Natural killer cell (primary cell): ENCODE data around the gene POLR3E. TPM values are rescaled to one million over a fixed set of nuclear protein-coding genes. Genes with fewer than 3 reads are reported as not detected.

Source experiments
- ATAC-seq, 3 donors: fragments of 150-1000 bp in 2 of 3; fragments of 200-7000 bp in 1 of 3; cut with Tn5 transposase; 1 replicate in 1 of 3; 2 replicates in 2 of 3; pipeline ENCODE4 v1.10.0; 2021; ENCODE audit warnings: mild to moderate bottlenecking in 2 of 3, moderate library complexity in 2 of 3
- DNase-seq, 2 donors: peaks; one replicate each; pipeline versions ENCODE4 v3.0.0 to v3.0.0-alpha.2; 2013 to 2021; ENCODE audit warnings: mixed read lengths in 1 of 2
- H3K27ac ChIP-seq: one replicate; pipeline ENCODE4 v1.5.1; 2013; ENCODE audit warnings: mild to moderate bottlenecking, low read length
- H3K27me3 ChIP-seq: one replicate; pipeline ENCODE4 v1.6.1; 2013; ENCODE audit warnings: low read length; ENCODE audit not compliant: control insufficient read depth, insufficient read depth
- H3K36me3 ChIP-seq: one replicate; pipeline ENCODE4 v1.6.1; 2013; ENCODE audit warnings: low read length; ENCODE audit not compliant: control insufficient read depth, insufficient read depth
- H3K4me1 ChIP-seq: one replicate; pipeline ENCODE4 v1.6.1; 2013; ENCODE audit warnings: low read length; ENCODE audit not compliant: control insufficient read depth, insufficient read depth
- H3K4me3 ChIP-seq: one replicate; pipeline ENCODE4 v1.5.1; 2013; ENCODE audit warnings: low read length
- H3K9me3 ChIP-seq: one replicate; pipeline ENCODE4 v1.6.1; 2013; ENCODE audit warnings: low read length; ENCODE audit not compliant: control insufficient read depth, insufficient read depth
- H3K27ac Mint-ChIP-seq, 2 donors: one replicate each; pipeline ENCODE4 v1.8.0; 2022; ENCODE audit warnings: mild to moderate bottlenecking in 2 of 2, mixed read lengths in 2 of 2, moderate library complexity in 1 of 2
- H3K27me3 Mint-ChIP-seq, 2 donors: one replicate each; pipeline ENCODE4 v1.8.0; 2022; ENCODE audit warnings: low read depth in 2 of 2, mixed read lengths in 2 of 2
- H3K36me3 Mint-ChIP-seq: one replicate; pipeline ENCODE4 v1.8.0; 2022; ENCODE audit warnings: mixed read lengths
- H3K4me1 Mint-ChIP-seq, 2 donors: one replicate each; pipeline ENCODE4 v1.8.0; 2022; ENCODE audit warnings: mixed read lengths in 2 of 2
- H3K4me3 Mint-ChIP-seq: one replicate; pipeline ENCODE4 v1.8.0; 2022; ENCODE audit warnings: mild to moderate bottlenecking, moderate library complexity, mixed read lengths
- H3K9me3 Mint-ChIP-seq, 2 donors: one replicate each; pipeline ENCODE4 v1.8.0; 2022; ENCODE audit warnings: mixed read lengths in 2 of 2
- WGBS: methylation state at CpG from one replicate; pipeline ENCODE4 v1.1.7; 2013; ENCODE audit warnings: missing lambda C conversion rate; ENCODE audit not compliant: insufficient coverage; 5-methylcytosine and 5-hydroxymethylcytosine counted together
- intact Hi-C: fragments of 100-400 bp; cut with micrococcal nuclease; formaldehyde crosslinking; loops from one replicate; pipeline ENCODE4 v1.14.2; 2022
- total RNA-seq, 4 donors: library from RNA; stranded (reverse); fragments of 120-200 nt in 1 of 4; gene quantifications; one replicate each; pipeline versions ENCODE4 v1.2.3 to v1.2.4, GENCODE V29; 2013 to 2022
- TF ChIP-seq, protein P1 (sequence below): fragments of 200-600 bp; IDR thresholded peaks from one replicate; pipeline ENCODE4 v1.8.0; 2022; ENCODE audit warnings: antibody characterized with exemption

POLR3E gene
- total RNA-seq, 3 donors from 2014 or later (not counting 1 experiment from before 2014, with no cell fraction given): 95.0 to 116 (median 104) TPM

GRCh38 chr16:22352723-22353122, 55.5 kb downstream of the POLR3E start:
- H3K4me1 Mint-ChIP-seq: peaks cover 10 to 12% of the 10 kb centered on the region in 2 donors
- no peak overlapping the region for H3K4me3 ChIP-seq
- H3K4me3 Mint-ChIP-seq: no peak overlapping the region
- peaks cover 16% of the 10 kb centered on the region for H3K4me1 ChIP-seq
- H3K9me3 ChIP-seq: no peaks in the 10 kb centered on the region
- H3K27ac ChIP-seq: no peak overlapping the region
- H3K36me3 ChIP-seq: peaks cover 14% of the 10 kb centered on the region
- H3K27me3 Mint-ChIP-seq: no peaks in the 10 kb centered on the region
- H3K27ac Mint-ChIP-seq: no peak overlapping the region
- TF ChIP-seq, protein P1, sequence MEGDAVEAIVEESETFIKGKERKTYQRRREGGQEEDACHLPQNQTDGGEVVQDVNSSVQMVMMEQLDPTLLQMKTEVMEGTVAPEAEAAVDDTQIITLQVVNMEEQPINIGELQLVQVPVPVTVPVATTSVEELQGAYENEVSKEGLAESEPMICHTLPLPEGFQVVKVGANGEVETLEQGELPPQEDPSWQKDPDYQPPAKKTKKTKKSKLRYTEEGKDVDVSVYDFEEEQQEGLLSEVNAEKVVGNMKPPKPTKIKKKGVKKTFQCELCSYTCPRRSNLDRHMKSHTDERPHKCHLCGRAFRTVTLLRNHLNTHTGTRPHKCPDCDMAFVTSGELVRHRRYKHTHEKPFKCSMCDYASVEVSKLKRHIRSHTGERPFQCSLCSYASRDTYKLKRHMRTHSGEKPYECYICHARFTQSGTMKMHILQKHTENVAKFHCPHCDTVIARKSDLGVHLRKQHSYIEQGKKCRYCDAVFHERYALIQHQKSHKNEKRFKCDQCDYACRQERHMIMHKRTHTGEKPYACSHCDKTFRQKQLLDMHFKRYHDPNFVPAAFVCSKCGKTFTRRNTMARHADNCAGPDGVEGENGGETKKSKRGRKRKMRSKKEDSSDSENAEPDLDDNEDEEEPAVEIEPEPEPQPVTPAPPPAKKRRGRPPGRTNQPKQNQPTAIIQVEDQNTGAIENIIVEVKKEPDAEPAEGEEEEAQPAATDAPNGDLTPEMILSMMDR: no peak
- DNase-seq: no peak
- intact Hi-C loops: no loop called here
- H3K9me3 Mint-ChIP-seq: no peaks in the 10 kb centered on the region
- ATAC-seq: no peak
- WGBS: 92% methylated on average over 4 of the region's 5 CpGs
- H3K27me3 ChIP-seq: no peaks in the 10 kb centered on the region
- H3K36me3 Mint-ChIP-seq: no peaks in the 10 kb centered on the region

DNA sequence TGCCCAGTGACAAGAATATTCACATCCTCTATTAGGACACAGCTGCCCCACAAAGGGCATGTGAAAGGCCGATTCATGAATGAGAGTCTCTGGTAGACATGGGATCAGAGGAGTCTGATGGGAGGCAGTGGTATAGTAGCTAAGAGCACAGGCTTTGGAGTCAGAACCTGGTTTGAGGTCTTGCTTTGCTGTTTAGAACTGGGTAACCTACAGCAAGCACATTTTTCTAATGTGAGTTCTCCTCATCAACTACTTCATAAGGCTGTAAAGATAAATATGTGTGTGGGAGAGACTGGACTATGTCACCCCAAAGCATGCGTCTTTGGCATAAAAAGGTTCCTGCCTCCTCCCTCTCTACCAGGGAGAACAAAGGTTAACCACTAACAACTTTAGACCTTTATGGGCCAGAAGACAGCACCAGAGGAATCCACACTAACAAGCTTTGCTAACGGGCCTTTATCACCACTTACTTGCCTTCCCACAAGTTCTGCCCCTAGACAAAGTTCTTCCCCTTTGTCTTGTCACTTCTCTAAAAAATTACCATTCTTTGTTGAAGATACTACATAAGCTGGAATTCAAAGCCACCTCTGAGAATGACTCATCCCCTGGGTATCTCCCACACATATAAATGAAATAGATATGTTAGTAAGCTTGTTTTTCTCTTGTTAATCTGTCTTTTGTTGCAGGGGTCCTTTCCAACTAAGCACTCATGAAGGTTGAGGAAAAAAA, 56.1 kb downstream of the POLR3E start:
- Histone ChIP-seq H3K36me3 (peaks cover 11% of the 10 kb centered on the region), H3K27ac (peak overlapping the region; percentile 20), H3K4me3 (no peak overlapping the region), H3K4me1 (peaks cover 19% of the 10 kb centered on the region), H3K9me3 (no peaks in the 10 kb centered on the region), H3K27me3 (no peaks in the 10 kb centered on the region)
- ATAC-seq (peak; percentile 12 to 30 (median 22)), DNase-seq (peak in 1 of 2 donors; percentile 58)
- intact Hi-C loops: no loop called here
- TF ChIP-seq, protein P1: no peak
- Mint-ChIP-seq H3K4me1 (peaks cover 16 to 18% of the 10 kb centered on the region in 2 donors), H3K27ac (peak overlapping the region; percentile 29 to 36), H3K9me3 (no peaks in the 10 kb centered on the region), H3K27me3 (no peaks in the 10 kb centered on the region), H3K36me3 (no peaks in the 10 kb centered on the region), H3K4me3 (no peak overlapping the region)
- WGBS: 30% methylated on average over 3 of the region's 3 CpGs

DNA sequence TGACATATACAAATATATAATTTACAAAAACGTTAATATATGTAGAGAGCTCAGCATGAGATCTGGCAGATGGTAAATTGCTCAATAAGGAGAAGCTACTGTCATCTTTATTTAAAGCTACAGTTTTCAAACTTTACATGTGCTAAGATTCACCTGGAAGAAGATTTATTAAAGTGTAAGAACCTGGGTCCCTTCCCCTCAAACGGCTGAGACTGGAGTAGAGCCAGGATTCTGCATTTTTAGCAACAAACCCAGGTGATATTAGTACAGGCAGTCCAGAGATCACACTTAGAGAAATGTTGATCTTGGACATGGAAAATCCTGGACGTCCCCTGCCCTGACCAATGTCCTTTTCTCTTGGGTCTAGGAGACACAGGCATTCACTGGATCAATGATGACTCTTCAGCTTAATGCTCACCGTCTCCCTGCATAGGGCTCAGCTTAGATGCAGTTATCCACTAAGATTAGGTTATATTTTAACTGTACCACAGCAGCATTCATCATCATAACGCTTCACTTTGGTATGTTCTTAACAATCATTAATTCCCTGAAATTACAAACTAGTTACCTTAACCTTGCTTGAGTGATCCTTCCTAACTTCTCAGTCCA, 56.8 kb downstream of the POLR3E start:
- Histone ChIP-seq H3K36me3 (peaks cover 5% of the 10 kb centered on the region), H3K27ac (no peak overlapping the region), H3K9me3 (no peaks in the 10 kb centered on the region), H3K27me3 (no peaks in the 10 kb centered on the region), H3K4me1 (peaks cover 19% of the 10 kb centered on the region), H3K4me3 (no peak overlapping the region)
- peak overlapping the region in 1 of 2 donors; percentile 36 for H3K27ac Mint-ChIP-seq
- DNase-seq: no peak
- no peaks in the 10 kb centered on the region for H3K9me3 Mint-ChIP-seq
- WGBS: 88% methylated on average over 4 of the region's 5 CpGs
- H3K4me1 Mint-ChIP-seq: peaks cover 17 to 22% of the 10 kb centered on the region in 2 donors
- no peak overlapping the region for H3K4me3 Mint-ChIP-seq
- intact Hi-C loops: no loop called here
- TF ChIP-seq, protein P1: no peak
- no peaks in the 10 kb centered on the region for H3K27me3 Mint-ChIP-seq
- H3K36me3 Mint-ChIP-seq: no peaks in the 10 kb centered on the region
- ATAC-seq: no peak
